WI38 (cell line): Measurements from ENCODE around the gene C14orf93.

Experiments used
- H3K4me3 ChIP-seq: 2 replicates; pipeline ENCODE4 v1.5.1; 2011; ENCODE audit warnings: low read depth, mild to moderate bottlenecking, control low read depth, low read length
- TF ChIP-seq, protein P1 (sequence below): IDR thresholded peaks from 2 replicates; pipeline ENCODE4 v1.5.1; 2012; ENCODE audit warnings: low read depth, mild to moderate bottlenecking, control low read depth, low read length

Gene C14orf93

GRCh38 chr14:23051141-23052057, 41.5 kb upstream of the C14orf93 start:
- TF ChIP-seq, protein P1, sequence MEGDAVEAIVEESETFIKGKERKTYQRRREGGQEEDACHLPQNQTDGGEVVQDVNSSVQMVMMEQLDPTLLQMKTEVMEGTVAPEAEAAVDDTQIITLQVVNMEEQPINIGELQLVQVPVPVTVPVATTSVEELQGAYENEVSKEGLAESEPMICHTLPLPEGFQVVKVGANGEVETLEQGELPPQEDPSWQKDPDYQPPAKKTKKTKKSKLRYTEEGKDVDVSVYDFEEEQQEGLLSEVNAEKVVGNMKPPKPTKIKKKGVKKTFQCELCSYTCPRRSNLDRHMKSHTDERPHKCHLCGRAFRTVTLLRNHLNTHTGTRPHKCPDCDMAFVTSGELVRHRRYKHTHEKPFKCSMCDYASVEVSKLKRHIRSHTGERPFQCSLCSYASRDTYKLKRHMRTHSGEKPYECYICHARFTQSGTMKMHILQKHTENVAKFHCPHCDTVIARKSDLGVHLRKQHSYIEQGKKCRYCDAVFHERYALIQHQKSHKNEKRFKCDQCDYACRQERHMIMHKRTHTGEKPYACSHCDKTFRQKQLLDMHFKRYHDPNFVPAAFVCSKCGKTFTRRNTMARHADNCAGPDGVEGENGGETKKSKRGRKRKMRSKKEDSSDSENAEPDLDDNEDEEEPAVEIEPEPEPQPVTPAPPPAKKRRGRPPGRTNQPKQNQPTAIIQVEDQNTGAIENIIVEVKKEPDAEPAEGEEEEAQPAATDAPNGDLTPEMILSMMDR, result no peak
- H3K4me3 ChIP-seq, result no peak overlapping the region

GRCh38 chr14:23049011-23049410, 39.1 kb upstream of the C14orf93 start:
- H3K4me3 ChIP-seq, result no peak overlapping the region
- TF ChIP-seq, protein P1, result no peak

- TF ChIP-seq, protein P1, result no peak
- no peak overlapping the region for H3K4me3 ChIP-seq
Observed at GRCh38 chr14:23047751-23048693, 38.1 kb upstream of the C14orf93 start.

DNA sequence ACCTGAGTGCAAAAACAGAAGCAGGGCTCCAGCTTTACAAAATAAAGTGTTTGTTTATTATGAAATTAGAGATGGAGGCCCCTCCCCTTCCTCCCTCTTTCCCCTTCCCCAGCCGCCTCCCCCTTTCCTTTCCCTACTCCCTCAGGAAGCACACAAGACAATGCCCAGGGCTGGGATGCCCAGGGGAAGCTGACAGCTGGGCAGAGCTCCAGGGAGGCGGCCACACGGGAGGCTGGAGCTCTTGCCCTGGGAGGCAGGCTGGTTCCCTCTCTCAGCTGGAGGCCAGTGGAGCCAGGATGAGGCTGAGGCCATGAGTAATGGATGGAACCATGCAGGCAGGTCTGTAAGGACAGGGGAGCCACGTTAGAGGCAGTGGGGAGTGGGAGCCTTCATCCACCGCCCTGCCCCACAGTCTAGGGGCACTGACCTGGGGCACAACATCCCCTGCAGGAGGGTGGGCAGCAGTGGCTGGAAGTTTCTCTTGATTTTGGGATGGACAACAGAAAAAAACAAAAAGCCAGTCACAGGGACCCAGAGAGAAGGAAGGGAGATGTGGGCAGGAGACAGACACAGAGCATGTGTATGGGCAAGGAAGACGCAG, 37.2 kb upstream of the C14orf93 start:
- TF ChIP-seq, protein P1, result no peak
- no peak overlapping the region for H3K4me3 ChIP-seq

- H3K4me3 ChIP-seq, result no peak overlapping the region
- TF ChIP-seq, protein P1, result no peak
Observed at GRCh38 chr14:23045419-23046357, 35.7 kb upstream of the C14orf93 start.

DNA sequence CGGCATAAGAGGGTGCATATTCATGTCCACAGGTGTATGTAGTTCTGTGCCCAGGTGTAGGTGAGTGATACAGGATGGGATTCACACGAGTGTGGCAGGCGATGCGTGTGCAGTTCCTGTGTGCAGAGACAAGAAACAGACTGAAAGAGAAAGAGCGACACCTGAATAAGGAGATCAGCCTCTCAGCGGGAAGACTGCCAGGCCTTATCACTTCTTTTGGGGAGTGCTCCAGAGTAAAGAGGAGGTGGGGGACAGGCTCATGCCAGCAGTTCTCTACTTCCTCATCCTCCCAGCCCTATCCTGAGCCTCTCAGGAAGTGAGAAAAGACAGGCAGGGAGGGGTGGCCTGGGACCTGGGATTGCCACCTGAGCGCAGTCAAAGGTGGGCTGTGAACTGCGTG, 34.9 kb upstream of the C14orf93 start:
- no peak overlapping the region for H3K4me3 ChIP-seq
- TF ChIP-seq, protein P1, result no peak
